HG02970 (cell line): ENCODE measurements around the gene ZBTB7C.

Source experiments
- ATAC-seq: cut with Tn5 transposase; IDR thresholded peaks from one replicate; pipeline ENCODE4 v1.9.1; 2021; ENCODE audit warnings: mild to moderate bottlenecking, moderate library complexity, moderate number of reproducible peaks; ENCODE audit not compliant: unreplicated experiment, low FRiP score

ZBTB7C gene

GRCh38 chr18:47992976-47993375 is 416.2 kb downstream of the ZBTB7C start:
- no peak for ATAC-seq

GRCh38 chr18:47992266-47992665 is 416.9 kb downstream of the ZBTB7C start:
- no peak for ATAC-seq

- no peak for ATAC-seq
These were observed 418.2 kb downstream of the ZBTB7C start for GRCh38 chr18:47990981-47991380.

GRCh38 chr18:47987388-47987699 is 421.8 kb downstream of the ZBTB7C start:
- no peak for ATAC-seq

GRCh38 chr18:47986620-47987387 is 422.4 kb downstream of the ZBTB7C start:
- no peak for ATAC-seq

GRCh38 chr18:47985866-47986265 is 423.3 kb downstream of the ZBTB7C start:
- no peak for ATAC-seq

- no peak for ATAC-seq
These were observed 424.2 kb downstream of the ZBTB7C start for GRCh38 chr18:47984991-47985390.

GRCh38 chr18:47983946-47984345 is 425.2 kb downstream of the ZBTB7C start:
- ATAC-seq, result no peak

- ATAC-seq, result no peak
These were observed 426.1 kb downstream of the ZBTB7C start for GRCh38 chr18:47983055-47983454.

GRCh38 chr18:47981830-47982229 is 427.4 kb downstream of the ZBTB7C start:
- ATAC-seq, result no peak

- ATAC-seq, result no peak
These were observed 427.9 kb downstream of the ZBTB7C start for GRCh38 chr18:47981320-47981719.

- ATAC-seq, result no peak
These were observed 429.5 kb downstream of the ZBTB7C start for GRCh38 chr18:47979611-47980200.

- ATAC-seq, result no peak
These were observed 430.6 kb downstream of the ZBTB7C start for GRCh38 chr18:47978603-47979002.

GRCh38 chr18:47978141-47978540 is 431.0 kb downstream of the ZBTB7C start:
- ATAC-seq, result no peak
